A673 (cell line): ENCODE measurements around the gene SFXN5. TPM values are rescaled to one million over a fixed set of nuclear protein-coding genes. Genes with fewer than 3 reads are reported as not detected.

Experiments
- BruUV-seq: library from RNA; stranded (reverse); fragments of 400-500 nt; replicated peaks from 2 replicates; lab custom pipeline; 2021; lab: Mats Ljungman, UMichigan
- CTCF ChIA-PET: fragments of 300-600 bp; sonication (Branson Sonifier 250); formaldehyde crosslinking; loops from one replicate; lab custom pipeline; 2022; ENCODE audit warnings: antibody characterized with exemption; lab: Charles Lee
- POLR2A ChIA-PET: fragments of 300-600 bp; sonication (Branson Sonifier 250); formaldehyde crosslinking; loops from one replicate; lab custom pipeline; 2022; ENCODE audit warnings: antibody characterized with exemption; ENCODE audit not compliant: low non-redundant PET; lab: Charles Lee
- DNase-seq: peaks from one replicate; pipeline ENCODE4 v3.0.0-alpha.2; 2015; ENCODE audit warnings: low spot score
- H3K27ac ChIP-seq: fragments of 200-600 bp; sonication (generic); 2 replicates; pipeline ENCODE4 v1.5.1; 2016; ENCODE audit warnings: mixed run types, low read depth, mild to moderate bottlenecking, mixed read lengths, antibody characterized with exemption, low read length; ENCODE audit not compliant: poor library complexity, severe bottlenecking
- H3K27me3 ChIP-seq: fragments of 200-600 bp; sonication (generic); replicated peaks from 2 replicates; pipeline ENCODE4 v1.6.1; 2017; ENCODE audit warnings: mixed run types, low read depth, mild to moderate bottlenecking, mixed read lengths, antibody characterized with exemption, low read length; ENCODE audit not compliant: insufficient read depth, poor library complexity
- H3K36me3 ChIP-seq: fragments of 200-600 bp; sonication (generic); 2 replicates; pipeline ENCODE4 v1.6.1; 2016; ENCODE audit warnings: mixed run types, mild to moderate bottlenecking, mixed read lengths, antibody characterized with exemption, low read length; ENCODE audit not compliant: insufficient read depth, poor library complexity, severe bottlenecking
- H3K4me1 ChIP-seq: fragments of 200-600 bp; sonication (generic); 2 replicates; pipeline ENCODE4 v1.6.1; 2017; ENCODE audit warnings: mixed run types, mild to moderate bottlenecking, mixed read lengths, antibody characterized with exemption, low read length; ENCODE audit not compliant: insufficient read depth, poor library complexity, severe bottlenecking
- H3K4me3 ChIP-seq: fragments of 200-600 bp; sonication (generic); 2 replicates; pipeline ENCODE4 v1.5.1; 2016; ENCODE audit warnings: low read depth, mixed run types, mild to moderate bottlenecking, mixed read lengths, low read length; ENCODE audit not compliant: poor library complexity, severe bottlenecking
- H3K9me3 ChIP-seq: fragments of 200-600 bp; sonication (generic); 2 replicates; pipeline ENCODE4 v1.6.1; 2016; ENCODE audit warnings: mixed run types, low read depth, mild to moderate bottlenecking, mixed read lengths, antibody characterized with exemption, low read length; ENCODE audit not compliant: poor library complexity, severe bottlenecking
- EZH2 ChIP-seq: fragments of 200-600 bp; sonication (generic); IDR thresholded peaks from 2 replicates; pipeline ENCODE4 v1.6.1; 2017; ENCODE audit warnings: borderline replicate concordance, low read depth, mild to moderate bottlenecking, mixed read lengths, antibody characterized with exemption, low read length; ENCODE audit not compliant: poor library complexity, severe bottlenecking
- intact Hi-C: fragments of 100-400 bp; cut with micrococcal nuclease; formaldehyde crosslinking; loops from one replicate; pipeline ENCODE4 v1.10.0; 2022; ENCODE audit not compliant: unreplicated experiment
- total RNA-seq: library from RNA; stranded (reverse); gene quantifications from 2 replicates; pipeline ENCODE4 v1.2.3, GENCODE V29; 2021
- TF ChIP-seq, protein P1 (sequence below): fragments of 300-800, 200-600 bp; sonication (generic); conservative IDR thresholded peaks from 2 replicates; pipeline ENCODE4 v1.5.1; 2017; ENCODE audit warnings: low read depth, mild to moderate bottlenecking, antibody characterized with exemption, low read length, moderate library complexity, mixed read lengths

Gene SFXN5
- total RNA-seq, 1 experiment from 2014 or later = 23.1 TPM

DNA sequence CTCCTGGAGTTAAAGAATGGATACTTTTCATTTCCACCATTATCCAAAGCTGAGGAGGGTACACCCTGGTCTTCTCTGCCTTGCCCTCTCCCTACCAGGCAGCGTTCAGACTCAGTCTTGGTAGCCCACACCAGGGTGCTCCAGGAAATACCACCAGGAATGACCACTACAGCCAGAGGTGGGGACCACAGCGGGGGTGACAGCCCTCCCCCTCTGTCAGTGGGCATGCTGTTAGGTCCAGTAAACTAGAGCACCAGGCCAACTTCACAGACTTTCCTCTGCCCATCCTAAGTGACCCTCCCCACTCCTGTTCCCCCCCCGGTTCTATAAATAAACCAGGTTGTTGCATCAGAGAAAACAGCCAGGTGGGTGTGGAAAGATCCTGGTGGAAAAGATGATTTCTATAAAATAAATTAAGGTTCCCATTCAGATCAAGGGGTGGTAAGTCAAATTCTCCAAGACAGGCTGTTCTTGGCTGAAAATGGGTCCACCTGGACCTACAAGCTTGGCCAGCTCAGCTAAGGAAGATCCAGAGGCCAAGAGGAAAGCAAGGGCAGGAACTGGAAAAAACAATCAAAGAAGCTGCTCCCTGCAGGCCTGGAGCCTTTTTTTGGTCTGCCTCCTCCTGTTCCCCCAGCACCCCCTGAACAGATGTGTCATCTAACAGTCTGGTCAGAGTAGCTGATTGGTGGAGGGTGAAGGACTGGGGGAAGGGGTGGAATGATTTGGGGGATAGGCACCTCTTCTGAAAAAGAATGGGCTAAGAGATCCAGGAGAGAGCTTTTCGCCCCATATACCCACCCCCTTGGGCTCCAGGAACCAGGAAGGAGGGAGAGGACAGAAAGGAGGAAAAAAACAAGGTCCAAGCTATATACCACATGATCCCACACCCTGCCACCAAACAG is 38.9 kb upstream of the SFXN5 start:
- TF ChIP-seq, protein P1, sequence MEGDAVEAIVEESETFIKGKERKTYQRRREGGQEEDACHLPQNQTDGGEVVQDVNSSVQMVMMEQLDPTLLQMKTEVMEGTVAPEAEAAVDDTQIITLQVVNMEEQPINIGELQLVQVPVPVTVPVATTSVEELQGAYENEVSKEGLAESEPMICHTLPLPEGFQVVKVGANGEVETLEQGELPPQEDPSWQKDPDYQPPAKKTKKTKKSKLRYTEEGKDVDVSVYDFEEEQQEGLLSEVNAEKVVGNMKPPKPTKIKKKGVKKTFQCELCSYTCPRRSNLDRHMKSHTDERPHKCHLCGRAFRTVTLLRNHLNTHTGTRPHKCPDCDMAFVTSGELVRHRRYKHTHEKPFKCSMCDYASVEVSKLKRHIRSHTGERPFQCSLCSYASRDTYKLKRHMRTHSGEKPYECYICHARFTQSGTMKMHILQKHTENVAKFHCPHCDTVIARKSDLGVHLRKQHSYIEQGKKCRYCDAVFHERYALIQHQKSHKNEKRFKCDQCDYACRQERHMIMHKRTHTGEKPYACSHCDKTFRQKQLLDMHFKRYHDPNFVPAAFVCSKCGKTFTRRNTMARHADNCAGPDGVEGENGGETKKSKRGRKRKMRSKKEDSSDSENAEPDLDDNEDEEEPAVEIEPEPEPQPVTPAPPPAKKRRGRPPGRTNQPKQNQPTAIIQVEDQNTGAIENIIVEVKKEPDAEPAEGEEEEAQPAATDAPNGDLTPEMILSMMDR = no peak
- TF ChIP-seq EZH2 = no peak
- intact Hi-C loops = no loop called here
- Histone ChIP-seq H3K9me3 (no peaks in the 10 kb centered on the region), H3K4me3 (no peak overlapping the region), H3K27ac (no peak overlapping the region), H3K4me1 (peaks cover 8% of the 10 kb centered on the region), H3K27me3 (no peaks in the 10 kb centered on the region), H3K36me3 (no peaks in the 10 kb centered on the region)
- CTCF ChIA-PET = no interaction called here
- BruUV-seq = TSS peak; percentile 27
- POLR2A ChIA-PET = no interaction called here
- no peak for DNase-seq

DNA sequence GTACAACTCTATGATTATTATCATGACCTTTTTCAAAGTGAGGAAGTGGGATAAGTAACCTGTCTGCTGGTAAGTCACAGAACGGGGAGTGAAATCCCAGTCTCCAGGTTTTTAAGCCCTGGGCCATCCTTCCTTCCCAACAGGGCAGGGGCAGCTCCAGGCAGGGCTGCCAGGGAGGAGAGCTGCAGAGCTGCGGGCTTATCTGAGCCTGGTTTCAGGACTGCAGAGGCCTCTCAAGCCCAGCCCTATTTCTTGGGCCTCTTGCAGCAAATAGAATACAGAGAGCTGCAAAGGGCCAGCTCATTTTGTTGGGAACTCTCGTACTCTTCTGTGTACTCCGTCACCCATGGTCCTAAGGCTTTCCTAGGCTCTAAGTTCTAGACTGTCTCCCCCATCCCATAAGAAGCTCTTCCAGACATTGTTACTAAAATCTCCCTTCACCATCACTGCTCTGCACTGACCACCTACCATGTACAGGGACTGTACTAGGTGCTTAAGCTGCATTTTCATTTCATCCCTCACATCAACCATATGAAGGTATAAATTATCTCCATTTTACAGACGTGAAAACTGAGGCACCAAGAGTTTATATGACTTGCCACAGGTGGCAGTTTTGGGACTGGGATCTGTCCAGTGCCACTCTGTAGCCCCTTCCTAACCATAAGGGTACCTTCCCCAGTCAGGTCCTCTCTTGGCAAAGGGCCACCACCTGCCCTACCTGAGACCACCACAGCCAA is 38.1 kb upstream of the SFXN5 start:
- H3K4me3 ChIP-seq = no peak overlapping the region
- no peaks in the 10 kb centered on the region for H3K9me3 ChIP-seq
- TF ChIP-seq EZH2 = no peak
- TF ChIP-seq, protein P1 = no peak
- peaks cover 8% of the 10 kb centered on the region for H3K4me1 ChIP-seq
- no peak for DNase-seq
- BruUV-seq = no TSS peak
- no peak overlapping the region for H3K27ac ChIP-seq
- POLR2A ChIA-PET = no interaction called here
- no peaks in the 10 kb centered on the region for H3K36me3 ChIP-seq
- CTCF ChIA-PET = no interaction called here
- H3K27me3 ChIP-seq = no peaks in the 10 kb centered on the region
- intact Hi-C loops = no loop called here

DNA sequence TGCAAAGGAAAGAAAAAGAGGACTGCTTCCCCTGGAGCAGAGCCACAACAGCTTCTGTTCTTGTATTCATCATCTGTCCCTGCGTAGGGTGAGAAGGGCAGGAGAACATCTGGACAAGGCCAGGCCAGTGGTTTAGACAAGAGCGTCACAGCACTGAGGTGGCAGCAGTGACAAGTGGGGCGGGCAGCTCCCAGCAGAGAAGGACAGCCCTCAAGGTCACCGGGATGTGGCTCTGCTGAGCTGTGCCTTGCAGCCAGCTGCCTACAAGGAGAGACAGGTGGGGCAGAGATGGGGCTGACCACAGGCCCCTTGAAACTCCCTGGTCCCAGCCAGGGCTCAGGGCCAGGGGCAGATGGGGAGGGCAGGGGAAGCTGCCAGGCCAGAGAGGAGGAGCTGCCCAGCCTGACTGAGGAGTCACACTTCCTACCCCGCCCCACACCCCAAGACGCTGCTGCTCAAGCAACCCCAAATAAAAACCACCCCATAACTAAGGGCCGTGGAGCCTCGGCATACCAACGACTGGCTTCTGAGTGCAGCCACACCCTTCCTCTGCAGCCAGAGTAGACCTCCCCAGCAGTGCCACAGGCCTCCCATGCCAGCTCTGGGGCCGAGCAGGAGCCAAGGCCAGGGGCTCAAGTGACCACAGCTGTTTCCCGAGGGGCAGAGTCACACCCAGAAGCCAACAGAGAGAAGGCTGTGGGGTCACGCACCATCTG is 35.9 kb upstream of the SFXN5 start:
- peaks cover 8% of the 10 kb centered on the region for H3K4me1 ChIP-seq
- no peak overlapping the region for H3K27ac ChIP-seq
- no peaks in the 10 kb centered on the region for H3K27me3 ChIP-seq
- no peaks in the 10 kb centered on the region for H3K9me3 ChIP-seq
- BruUV-seq = no TSS peak
- ChIA-PET CTCF (no interaction called here), POLR2A (interaction anchor here (0.5 kb wide), 1 partner anchor 72 kb away, joined by 8 read pairs; no protein-coding TSS in a partner anchor)
- TF ChIP-seq, protein P1 = no peak
- TF ChIP-seq EZH2 = no peak
- DNase-seq = no peak
- no peaks in the 10 kb centered on the region for H3K36me3 ChIP-seq
- intact Hi-C loops = no loop called here
- no peak overlapping the region for H3K4me3 ChIP-seq
